Natural killer cell treated with Interleukin-12 subunit alpha and Interleukin-12 subunit beta and Interleukin-15 and Interleukin-18, amount 100 ng/mL, for 72 hours (primary cell): ENCODE measurements around the gene KCNK5. TPM values are rescaled to one million over a fixed set of nuclear protein-coding genes. Genes with fewer than 3 reads are reported as not detected.
A peak's percentile ranks its signal among the peaks of the same experiment; 100 is the strongest.

Source experiments
- ATAC-seq, 2 donors: fragments of 150-1000 bp; cut with Tn5 transposase in 1 of 2; sonication (Bioruptor Pico), chemical (Tn5 transposase) in 1 of 2; 2 replicates each; pipeline ENCODE4 v1.10.0; 2021
- DNase-seq: peaks from one replicate; pipeline ENCODE4 v3.0.0; 2022; ENCODE audit warnings: low spot score
- H3K27ac Mint-ChIP-seq, 2 donors: 1 replicate in 1 of 2; 2 replicates in 1 of 2; pipeline ENCODE4 v1.8.0; 2022; ENCODE audit warnings: mixed read lengths in 2 of 2, mild to moderate bottlenecking in 1 of 2, moderate library complexity in 1 of 2
- H3K27me3 Mint-ChIP-seq, 2 donors: 1 replicate in 1 of 2; 2 replicates in 1 of 2; pipeline ENCODE4 v1.8.0; 2022; ENCODE audit warnings: mixed read lengths in 2 of 2
- H3K36me3 Mint-ChIP-seq: one replicate; pipeline ENCODE4 v1.8.0; 2022; ENCODE audit warnings: mixed read lengths
- H3K4me1 Mint-ChIP-seq, 2 donors: 1 replicate in 1 of 2; 2 replicates in 1 of 2; pipeline ENCODE4 v1.8.0; 2022; ENCODE audit warnings: low read depth in 2 of 2, mixed read lengths in 2 of 2, mild to moderate bottlenecking in 1 of 2
- H3K4me3 Mint-ChIP-seq: one replicate; pipeline ENCODE4 v1.8.0; 2022; ENCODE audit warnings: mixed read lengths
- H3K9me3 Mint-ChIP-seq: 2 replicates; pipeline ENCODE4 v1.8.0; 2022; ENCODE audit warnings: mixed read lengths
- total RNA-seq, 2 donors: library from RNA; stranded (reverse); gene quantifications; one replicate each; pipeline ENCODE4 v1.2.3, GENCODE V29; 2022

Gene KCNK5
- total RNA-seq, 2 donors from 2014 or later = 2.1 to 10.9 TPM

- H3K27me3 Mint-ChIP-seq = no peaks in the 10 kb centered on the region
- no peak overlapping the region for H3K27ac Mint-ChIP-seq
- no peak for ATAC-seq
- no peaks in the 10 kb centered on the region for H3K36me3 Mint-ChIP-seq
- no peaks in the 10 kb centered on the region for H3K9me3 Mint-ChIP-seq
- DNase-seq = peak; percentile 53
- no peak overlapping the region for H3K4me3 Mint-ChIP-seq
- peaks cover 0 to 2% of the 10 kb centered on the region in 2 donors for H3K4me1 Mint-ChIP-seq
Observed at GRCh38 chr6:39193201-39193791, 36.0 kb downstream of the KCNK5 start.

GRCh38 chr6:39192736-39193135 lies 36.5 kb downstream of the KCNK5 start:
- H3K4me3 Mint-ChIP-seq = no peak overlapping the region
- no peak overlapping the region for H3K27ac Mint-ChIP-seq
- no peak for ATAC-seq
- no peaks in the 10 kb centered on the region for H3K9me3 Mint-ChIP-seq
- H3K4me1 Mint-ChIP-seq = peaks cover 0 to 2% of the 10 kb centered on the region in 2 donors
- peak; percentile 45 for DNase-seq
- no peaks in the 10 kb centered on the region for H3K36me3 Mint-ChIP-seq
- no peaks in the 10 kb centered on the region for H3K27me3 Mint-ChIP-seq

DNA sequence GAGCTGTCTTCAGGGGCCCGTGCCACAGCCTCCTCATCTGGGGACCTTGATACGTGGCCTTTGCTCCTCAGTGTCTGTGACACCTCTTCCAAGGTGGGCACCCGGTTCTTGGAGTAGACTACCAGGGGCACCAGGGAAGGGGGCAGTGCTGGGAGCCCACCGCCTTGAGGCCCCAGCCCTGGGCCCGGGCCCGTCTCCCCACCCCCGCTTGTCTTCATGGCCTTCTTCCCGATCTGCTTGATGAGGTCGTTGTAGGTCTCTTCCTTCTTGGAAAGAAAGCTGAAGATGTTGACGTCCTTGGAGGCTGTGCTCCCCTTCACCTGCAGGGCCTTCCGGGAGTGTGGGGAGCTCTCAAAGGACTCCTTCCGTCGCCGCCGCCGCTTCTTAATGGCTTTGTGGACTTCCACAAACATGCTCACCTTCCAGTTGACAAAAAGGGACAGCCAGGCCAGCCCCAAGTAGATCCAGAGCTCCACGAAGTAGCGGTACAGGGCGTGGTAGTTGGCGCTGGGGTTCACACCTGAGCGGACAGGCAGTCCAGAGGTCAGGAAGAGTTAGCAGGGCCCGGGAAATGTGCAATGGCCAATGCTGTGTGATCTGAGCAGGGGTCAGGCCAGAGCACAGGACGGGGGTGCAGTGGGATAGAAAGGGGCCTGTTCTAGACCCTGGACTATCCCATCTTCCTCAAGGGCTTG lies 37.9 kb downstream of the KCNK5 start:
- DNase-seq = peak; percentile 15
- H3K27ac Mint-ChIP-seq = no peak overlapping the region
- peaks cover 0 to 2% of the 10 kb centered on the region in 2 donors for H3K4me1 Mint-ChIP-seq

GRCh38 chr6:39190545-39191235 lies 38.6 kb downstream of the KCNK5 start:
- H3K27me3 Mint-ChIP-seq = no peaks in the 10 kb centered on the region
- H3K4me1 Mint-ChIP-seq = peaks cover 0 to 2% of the 10 kb centered on the region in 2 donors
- peak; percentile 53 for DNase-seq
- H3K27ac Mint-ChIP-seq = no peak overlapping the region
- ATAC-seq = no peak
- H3K36me3 Mint-ChIP-seq = no peaks in the 10 kb centered on the region
- H3K9me3 Mint-ChIP-seq = no peaks in the 10 kb centered on the region
- no peak overlapping the region for H3K4me3 Mint-ChIP-seq

More for the DNA sequence above, 37.9 kb downstream of the KCNK5 start:
- Mint-ChIP-seq H3K4me3 (no peak overlapping the region), H3K27me3 (no peaks in the 10 kb centered on the region), H3K36me3 (no peaks in the 10 kb centered on the region), H3K9me3 (no peaks in the 10 kb centered on the region)
- ATAC-seq = no peak

GRCh38 chr6:39189915-39190544 lies 39.2 kb downstream of the KCNK5 start:
- Mint-ChIP-seq H3K4me1 (peaks cover 0 to 2% of the 10 kb centered on the region in 2 donors), H3K4me3 (no peak overlapping the region), H3K27ac (no peak overlapping the region), H3K9me3 (no peaks in the 10 kb centered on the region), H3K27me3 (no peaks in the 10 kb centered on the region), H3K36me3 (no peaks in the 10 kb centered on the region)
- peak in 1 of 2 donors; percentile 18 for ATAC-seq
- peak; percentile 12 for DNase-seq

GRCh38 chr6:39189131-39189530 lies 40.1 kb downstream of the KCNK5 start:
- Mint-ChIP-seq H3K4me1 (peaks cover 0 to 2% of the 10 kb centered on the region in 2 donors), H3K4me3 (no peak overlapping the region), H3K36me3 (no peaks in the 10 kb centered on the region), H3K9me3 (no peaks in the 10 kb centered on the region), H3K27me3 (no peaks in the 10 kb centered on the region), H3K27ac (no peak overlapping the region)
- no peak for DNase-seq
- ATAC-seq = no peak

DNA sequence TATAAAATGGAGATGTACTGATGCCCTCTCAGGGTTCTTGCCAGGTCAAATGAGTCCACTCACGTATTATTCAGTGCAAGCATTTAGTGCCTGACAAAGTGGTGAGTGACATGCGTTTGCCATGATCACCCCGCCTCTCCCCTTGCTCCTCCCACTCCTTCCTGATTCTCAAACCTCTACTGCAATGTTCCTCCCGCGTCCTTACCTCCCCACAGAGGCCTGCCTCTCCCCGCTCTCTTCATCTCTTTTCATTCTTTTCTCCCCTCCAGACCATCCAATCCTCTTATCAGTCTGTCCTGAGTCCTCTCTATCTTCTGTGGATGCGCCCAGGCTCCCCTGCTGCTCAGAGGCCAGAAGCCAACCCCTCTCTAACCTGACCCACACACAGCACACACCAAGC lies 40.7 kb downstream of the KCNK5 start:
- ATAC-seq = no peak
- peaks cover 0 to 2% of the 10 kb centered on the region in 2 donors for H3K4me1 Mint-ChIP-seq
- H3K4me3 Mint-ChIP-seq = no peak overlapping the region
- no peaks in the 10 kb centered on the region for H3K9me3 Mint-ChIP-seq
- no peak overlapping the region for H3K27ac Mint-ChIP-seq
- H3K27me3 Mint-ChIP-seq = no peaks in the 10 kb centered on the region
- DNase-seq = no peak
- H3K36me3 Mint-ChIP-seq = no peaks in the 10 kb centered on the region

DNA sequence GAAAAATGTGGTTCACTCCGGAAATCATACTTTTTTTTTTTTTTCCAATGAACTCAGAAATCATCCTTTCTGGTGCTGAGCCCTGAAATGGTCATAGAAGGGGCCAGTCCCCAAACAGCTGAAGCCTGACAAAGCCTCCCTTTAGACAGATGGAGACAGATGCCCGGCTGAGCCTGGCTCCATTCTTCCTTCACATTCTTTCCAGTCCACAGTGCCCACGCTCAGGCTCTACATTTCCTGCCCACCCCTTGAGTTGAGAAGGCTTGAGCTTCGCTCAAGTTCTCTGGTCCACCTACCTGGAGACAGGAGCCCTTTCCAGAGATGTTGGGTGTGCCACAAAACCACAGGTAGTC lies 41.2 kb downstream of the KCNK5 start:
- H3K27me3 Mint-ChIP-seq = no peaks in the 10 kb centered on the region
- H3K27ac Mint-ChIP-seq = no peak overlapping the region
- no peaks in the 10 kb centered on the region for H3K36me3 Mint-ChIP-seq
- DNase-seq = no peak
- H3K9me3 Mint-ChIP-seq = no peaks in the 10 kb centered on the region
- H3K4me3 Mint-ChIP-seq = no peak overlapping the region
- ATAC-seq = no peak
- peaks cover 0 to 2% of the 10 kb centered on the region in 2 donors for H3K4me1 Mint-ChIP-seq

DNA sequence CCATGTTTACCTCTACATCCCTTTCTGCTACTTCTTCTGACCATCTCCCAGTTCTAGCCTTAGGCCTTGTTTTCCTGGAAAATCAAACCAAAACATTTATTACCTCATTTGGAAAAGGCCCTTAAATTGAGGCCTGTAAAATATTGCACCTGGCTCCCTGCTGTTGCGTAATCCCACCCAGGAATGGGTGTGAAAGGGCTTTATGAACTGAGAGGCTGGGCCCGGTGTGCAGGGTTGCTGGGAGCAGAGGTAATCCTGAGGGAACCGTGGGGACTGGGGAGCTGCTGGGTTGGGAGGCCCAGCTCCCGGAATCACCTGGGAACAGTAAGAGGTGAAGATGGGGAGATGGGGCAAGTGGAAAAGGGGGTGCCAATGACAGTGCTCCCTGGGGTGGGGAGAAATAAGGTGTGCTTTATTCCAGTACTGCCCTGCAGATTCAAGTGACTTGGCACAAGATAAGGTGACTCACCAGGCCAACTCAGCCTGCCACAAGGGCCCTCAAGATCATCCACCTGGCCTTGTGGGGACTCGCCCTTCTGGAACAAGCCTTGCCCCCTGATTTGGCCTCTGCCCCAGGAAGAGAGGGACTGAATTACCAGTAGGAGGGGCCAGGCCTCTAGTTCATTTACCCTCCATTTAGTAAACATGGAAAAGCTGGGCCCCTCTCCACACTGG lies 44.2 kb downstream of the KCNK5 start:
- no peak for ATAC-seq
- peaks cover 0 to 2% of the 10 kb centered on the region in 2 donors for H3K27me3 Mint-ChIP-seq
- H3K4me3 Mint-ChIP-seq = no peak overlapping the region
- DNase-seq = no peak
- H3K36me3 Mint-ChIP-seq = no peaks in the 10 kb centered on the region
- H3K9me3 Mint-ChIP-seq = no peaks in the 10 kb centered on the region
- H3K4me1 Mint-ChIP-seq = peaks cover 0 to 2% of the 10 kb centered on the region in 2 donors
- no peak overlapping the region for H3K27ac Mint-ChIP-seq

GRCh38 chr6:39182604-39183003 lies 46.7 kb downstream of the KCNK5 start:
- H3K9me3 Mint-ChIP-seq = no peaks in the 10 kb centered on the region
- peaks cover 0 to 5% of the 10 kb centered on the region in 2 donors for H3K27me3 Mint-ChIP-seq
- no peak overlapping the region for H3K27ac Mint-ChIP-seq
- no peaks in the 10 kb centered on the region for H3K36me3 Mint-ChIP-seq
- H3K4me1 Mint-ChIP-seq = no peaks in the 10 kb centered on the region
- ATAC-seq (no peak), DNase-seq (no peak)
- H3K4me3 Mint-ChIP-seq = no peak overlapping the region

GRCh38 chr6:39181826-39182225 lies 47.4 kb downstream of the KCNK5 start:
- no peak for ATAC-seq
- H3K36me3 Mint-ChIP-seq = peaks cover 6% of the 10 kb centered on the region
- peaks cover 0 to 5% of the 10 kb centered on the region in 2 donors for H3K27me3 Mint-ChIP-seq

DNA sequence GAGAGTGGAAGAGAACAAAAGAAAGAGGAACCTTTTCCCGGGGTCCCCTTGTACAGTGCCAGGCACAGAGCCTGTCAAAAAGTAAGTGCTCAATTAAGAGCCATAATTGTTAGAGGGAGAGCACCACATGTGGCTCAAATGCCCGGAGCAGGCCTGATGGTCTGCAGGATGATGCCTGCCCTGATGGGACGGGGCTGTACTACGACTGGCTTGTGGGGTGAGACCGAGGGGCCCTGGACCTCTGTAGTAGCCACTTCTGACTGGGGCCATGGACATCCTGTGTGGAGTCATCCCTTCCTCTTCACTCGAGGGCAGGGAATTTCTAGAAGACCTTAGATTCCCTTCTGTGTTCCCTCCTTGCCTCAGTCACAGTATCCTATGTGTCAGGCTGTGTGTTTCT lies 47.9 kb downstream of the KCNK5 start:
- DNase-seq (no peak), ATAC-seq (peak in 1 of 2 donors; percentile 18)
- H3K36me3 Mint-ChIP-seq = peaks cover 10% of the 10 kb centered on the region
- no peak overlapping the region for H3K4me3 Mint-ChIP-seq
- H3K4me1 Mint-ChIP-seq = no peaks in the 10 kb centered on the region
- peaks cover 0 to 5% of the 10 kb centered on the region in 2 donors for H3K27me3 Mint-ChIP-seq
- H3K27ac Mint-ChIP-seq = no peak overlapping the region
- peaks cover 2% of the 10 kb centered on the region for H3K9me3 Mint-ChIP-seq

More at GRCh38 chr6:39181826-39182225, 47.4 kb downstream of the KCNK5 start:
- no peak overlapping the region for H3K27ac Mint-ChIP-seq
- no peak for DNase-seq
- H3K4me3 Mint-ChIP-seq = no peak overlapping the region
- H3K9me3 Mint-ChIP-seq = peaks cover 1% of the 10 kb centered on the region
- no peaks in the 10 kb centered on the region for H3K4me1 Mint-ChIP-seq

DNA sequence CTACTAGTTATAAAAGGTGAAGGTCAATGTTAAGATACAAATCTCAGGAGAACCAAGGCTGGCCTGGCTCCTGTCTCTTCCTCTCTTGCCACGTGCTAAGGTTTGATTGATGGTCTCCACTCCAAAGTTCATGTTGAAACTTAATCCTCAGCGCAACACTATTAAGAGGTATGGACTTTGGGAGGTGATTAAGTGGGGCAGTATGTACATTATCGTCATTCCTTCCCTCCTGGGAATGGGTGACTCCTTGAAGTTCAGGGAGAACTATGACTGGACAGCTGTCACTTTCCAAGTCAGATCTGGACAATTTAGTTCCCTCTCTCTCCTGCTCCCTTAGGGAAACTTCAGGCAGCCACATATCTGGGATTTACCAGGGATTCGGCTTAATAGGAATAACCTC lies 50.5 kb downstream of the KCNK5 start:
- Mint-ChIP-seq H3K4me3 (no peak overlapping the region), H3K27ac (no peak overlapping the region), H3K4me1 (no peaks in the 10 kb centered on the region), H3K36me3 (peaks cover 10% of the 10 kb centered on the region), H3K9me3 (peaks cover 2% of the 10 kb centered on the region), H3K27me3 (peaks cover 0 to 5% of the 10 kb centered on the region in 2 donors)
- ATAC-seq (no peak), DNase-seq (no peak)
